ENCODE results near the gene FAM170B.

FAM170B gene

DNA sequence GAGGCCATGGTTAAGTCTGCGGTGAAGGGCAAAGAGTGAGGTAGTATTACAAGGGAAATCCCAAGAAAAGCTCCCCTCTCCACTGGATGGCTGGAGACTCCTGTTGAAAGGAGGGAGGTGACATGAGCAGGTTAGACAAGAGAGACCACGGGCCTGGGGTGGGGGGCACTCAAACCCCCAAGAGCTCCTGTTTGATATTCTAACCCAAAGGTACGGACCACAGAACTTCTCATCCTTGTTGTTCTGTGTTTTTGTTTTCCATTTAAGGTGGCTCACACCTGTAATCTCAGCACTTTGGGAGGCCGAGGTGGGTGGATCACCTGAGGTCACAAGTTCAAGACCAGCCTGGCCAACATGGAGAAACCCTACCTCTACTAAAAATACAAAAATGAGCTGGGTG, 30.1 kb downstream of the FAM170B start:
- Histone ChIP-seq H3K4me1 (ENCODE audit: insufficient read depth, low read length, severe bottlenecking) (no peaks in the 10 kb centered on the region), H4K20me1 (ENCODE audit: insufficient read depth, low read length) (no peaks in the 10 kb centered on the region), H3K27me3 (ENCODE audit: insufficient read depth, low read length) (no peaks in the 10 kb centered on the region; the same call in 1 of the 2 replicates), H3K9ac (ENCODE audit: low read length) (no peak overlapping the region), H3K4me2 (ENCODE audit: low read length) (no peak overlapping the region), H3K9me2 (ENCODE audit: low read depth, low read length) (no peaks in the 10 kb centered on the region), H3K9me3 (ENCODE audit: low read length) (no peaks in the 10 kb centered on the region), H3K79me2 (ENCODE audit: insufficient read depth, low read length) (no peaks in the 10 kb centered on the region), H3K36me3 (ENCODE audit: insufficient read depth, low read length) (no peaks in the 10 kb centered on the region), H2AFZ (ENCODE audit: low read length) (no peak overlapping the region), H3F3A (ENCODE audit: insufficient read depth, low read length) (no peaks in the 10 kb centered on the region), H3K4me3 (ENCODE audit: low read depth, low read length, poor library complexity, severe bottlenecking) (no peak overlapping the region), H3K27ac (ENCODE audit: low read depth, low read length, poor library complexity, severe bottlenecking) (no peak overlapping the region)
- TF ChIP-seq EZH2 (IDR thresholded peaks at IDR 0.05; ENCODE audit: borderline replicate concordance, low read length), result no peak
- TF ChIP-seq, protein P1, sequence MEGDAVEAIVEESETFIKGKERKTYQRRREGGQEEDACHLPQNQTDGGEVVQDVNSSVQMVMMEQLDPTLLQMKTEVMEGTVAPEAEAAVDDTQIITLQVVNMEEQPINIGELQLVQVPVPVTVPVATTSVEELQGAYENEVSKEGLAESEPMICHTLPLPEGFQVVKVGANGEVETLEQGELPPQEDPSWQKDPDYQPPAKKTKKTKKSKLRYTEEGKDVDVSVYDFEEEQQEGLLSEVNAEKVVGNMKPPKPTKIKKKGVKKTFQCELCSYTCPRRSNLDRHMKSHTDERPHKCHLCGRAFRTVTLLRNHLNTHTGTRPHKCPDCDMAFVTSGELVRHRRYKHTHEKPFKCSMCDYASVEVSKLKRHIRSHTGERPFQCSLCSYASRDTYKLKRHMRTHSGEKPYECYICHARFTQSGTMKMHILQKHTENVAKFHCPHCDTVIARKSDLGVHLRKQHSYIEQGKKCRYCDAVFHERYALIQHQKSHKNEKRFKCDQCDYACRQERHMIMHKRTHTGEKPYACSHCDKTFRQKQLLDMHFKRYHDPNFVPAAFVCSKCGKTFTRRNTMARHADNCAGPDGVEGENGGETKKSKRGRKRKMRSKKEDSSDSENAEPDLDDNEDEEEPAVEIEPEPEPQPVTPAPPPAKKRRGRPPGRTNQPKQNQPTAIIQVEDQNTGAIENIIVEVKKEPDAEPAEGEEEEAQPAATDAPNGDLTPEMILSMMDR (IDR thresholded peaks at IDR 0.05; ENCODE audit: low read length), result no peak

DNA sequence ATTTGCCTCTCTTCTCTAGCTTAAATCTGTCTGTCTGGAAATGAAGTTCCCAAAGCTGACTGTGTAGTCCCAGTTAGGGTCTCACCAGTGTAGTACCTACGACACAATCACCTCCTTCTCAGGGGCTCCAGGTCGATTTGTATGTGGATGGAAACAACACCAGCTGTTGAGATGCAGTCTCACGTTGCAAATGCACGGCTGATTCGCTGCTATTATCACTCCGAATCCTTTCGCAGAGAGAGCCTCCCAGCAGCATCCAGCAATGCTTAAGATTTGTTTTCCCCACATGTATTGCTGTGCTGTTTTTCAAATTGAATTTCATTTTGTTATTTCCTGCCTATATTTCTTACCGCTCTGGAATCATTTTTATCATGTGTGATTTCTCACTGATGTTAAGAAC, 34.8 kb downstream of the FAM170B start:
- Histone ChIP-seq H3K4me3 (ENCODE audit: low read depth, low read length, poor library complexity, severe bottlenecking) (no peak overlapping the region), H3K4me1 (ENCODE audit: insufficient read depth, low read length, severe bottlenecking) (no peaks in the 10 kb centered on the region), H3F3A (ENCODE audit: insufficient read depth, low read length) (no peaks in the 10 kb centered on the region), H3K36me3 (ENCODE audit: insufficient read depth, low read length) (no peaks in the 10 kb centered on the region), H3K9ac (ENCODE audit: low read length) (no peak overlapping the region), H3K9me3 (ENCODE audit: low read length) (no peaks in the 10 kb centered on the region), H3K79me2 (ENCODE audit: insufficient read depth, low read length) (no peaks in the 10 kb centered on the region), H4K20me1 (ENCODE audit: insufficient read depth, low read length) (no peaks in the 10 kb centered on the region), H3K4me2 (ENCODE audit: low read length) (no peak overlapping the region), H3K27me3 (ENCODE audit: insufficient read depth, low read length) (no peaks in the 10 kb centered on the region; the same call in 1 of the 2 replicates), H3K27ac (ENCODE audit: low read depth, low read length, poor library complexity, severe bottlenecking) (no peak overlapping the region), H3K9me2 (ENCODE audit: low read depth, low read length) (no peaks in the 10 kb centered on the region), H2AFZ (ENCODE audit: low read length) (no peak overlapping the region)
- TF ChIP-seq EZH2 (IDR thresholded peaks at IDR 0.05; ENCODE audit: borderline replicate concordance, low read length), result no peak
- TF ChIP-seq, protein P1 (IDR thresholded peaks at IDR 0.05; ENCODE audit: low read length), result no peak

DNA sequence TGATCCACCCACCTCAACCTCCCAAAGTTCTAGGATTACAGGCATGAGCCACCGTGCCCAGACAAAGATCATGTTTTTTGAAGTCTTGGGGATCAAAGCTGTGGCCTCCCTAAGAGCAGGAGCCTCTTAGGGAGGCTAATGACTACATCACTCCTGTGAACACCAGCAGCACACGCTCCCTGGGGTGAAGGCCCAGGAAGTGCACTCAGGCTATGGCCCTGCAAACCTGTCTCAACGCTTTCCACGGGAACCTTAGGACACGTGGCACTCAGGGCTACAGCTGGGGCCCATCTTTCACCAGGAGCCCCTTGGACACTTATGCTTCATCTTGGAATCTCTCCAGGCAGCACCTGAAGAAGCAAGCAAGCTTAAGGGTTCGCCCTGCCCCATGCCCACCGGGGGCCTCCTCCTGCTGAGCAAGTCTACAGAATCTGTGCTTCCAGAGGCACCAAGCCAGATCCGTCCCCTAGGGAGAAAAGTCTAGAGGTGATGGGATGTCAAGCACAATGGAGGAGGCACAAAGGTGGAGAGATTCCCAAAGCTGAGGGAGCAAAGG, 36.9 kb downstream of the FAM170B start:
- H3K9ac ChIP-seq (ENCODE audit: low read length), result no peak overlapping the region
- TF ChIP-seq, protein P1 (IDR thresholded peaks at IDR 0.05; ENCODE audit: low read length), result no peak
- no peak for TF ChIP-seq EZH2 (IDR thresholded peaks at IDR 0.05; ENCODE audit: borderline replicate concordance, low read length)
- no peaks in the 10 kb centered on the region for H3K4me1 ChIP-seq (ENCODE audit: insufficient read depth, low read length, severe bottlenecking)
- H3F3A ChIP-seq (ENCODE audit: insufficient read depth, low read length), result no peaks in the 10 kb centered on the region
- no peak overlapping the region for H3K27ac ChIP-seq (ENCODE audit: low read depth, low read length, poor library complexity, severe bottlenecking)
- H3K9me3 ChIP-seq (ENCODE audit: low read length), result no peaks in the 10 kb centered on the region
- H3K27me3 ChIP-seq (ENCODE audit: insufficient read depth, low read length), result no peaks in the 10 kb centered on the region; the same call in 1 of the 2 replicates
- no peaks in the 10 kb centered on the region for H3K9me2 ChIP-seq (ENCODE audit: low read depth, low read length)
- no peaks in the 10 kb centered on the region for H3K36me3 ChIP-seq (ENCODE audit: insufficient read depth, low read length)
- no peaks in the 10 kb centered on the region for H3K79me2 ChIP-seq (ENCODE audit: insufficient read depth, low read length)
- no peaks in the 10 kb centered on the region for H4K20me1 ChIP-seq (ENCODE audit: insufficient read depth, low read length)
- no peak overlapping the region for H2AFZ ChIP-seq (ENCODE audit: low read length)
- no peak overlapping the region for H3K4me3 ChIP-seq (ENCODE audit: low read depth, low read length, poor library complexity, severe bottlenecking)
- no peak overlapping the region for H3K4me2 ChIP-seq (ENCODE audit: low read length)

All from OCI-LY1 (cell line).